ENCODE data around the gene THEMIS. TPM values are rescaled to one million over a fixed set of nuclear protein-coding genes. Genes with fewer than 3 reads are reported as not detected.

THEMIS gene
- total RNA-seq, 1 donor from 2014 or later, result not detected

GRCh38 chr6:127869183-127869582 lies 31.7 kb downstream of the THEMIS start:
- H3K27ac ChIP-seq, result no peak overlapping the region
- no peak overlapping the region for H3K4me3 ChIP-seq
- no peak for TF ChIP-seq CTCF (IDR thresholded peaks at IDR 0.05)
- H3K36me3 ChIP-seq, result no peaks in the 10 kb centered on the region
- intact Hi-C loops (cut with DNase I), result no loop called here
- H3K9me3 ChIP-seq, result peaks cover 0 to 9% of the 10 kb centered on the region in 2 donors
- H3K27me3 ChIP-seq, result no peaks in the 10 kb centered on the region
- H3K4me1 ChIP-seq, result no peaks in the 10 kb centered on the region
- DNase-seq (ENCODE audit: low spot score in 2 of 2), result no peak

DNA sequence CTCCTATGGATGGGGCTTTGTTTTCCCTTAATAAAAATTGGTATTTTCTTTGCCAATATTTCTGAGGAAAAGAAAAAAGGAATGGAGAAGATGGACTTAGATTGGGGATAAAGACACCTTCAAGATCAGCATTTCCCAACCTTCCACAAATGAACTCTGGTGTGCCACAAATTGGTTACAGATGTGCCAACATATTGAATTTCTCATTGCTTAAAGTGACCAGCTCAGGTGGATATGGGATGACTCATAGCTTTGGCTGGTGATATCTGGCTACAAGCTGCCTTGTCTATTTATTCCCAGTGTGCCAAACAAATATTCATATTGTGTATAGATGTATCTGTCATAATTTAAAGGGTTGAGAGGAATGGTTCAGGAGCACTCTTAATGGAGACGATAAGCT lies 32.5 kb downstream of the THEMIS start:
- Histone ChIP-seq H3K4me1 (no peaks in the 10 kb centered on the region), H3K27ac (no peak overlapping the region), H3K27me3 (no peaks in the 10 kb centered on the region), H3K36me3 (no peaks in the 10 kb centered on the region), H3K9me3 (peaks cover 0 to 9% of the 10 kb centered on the region in 2 donors), H3K4me3 (no peak overlapping the region)
- DNase-seq (ENCODE audit: low spot score in 2 of 2), result no peak
- intact Hi-C loops (cut with DNase I), result no loop called here
- TF ChIP-seq CTCF (IDR thresholded peaks at IDR 0.05), result no peak

DNA sequence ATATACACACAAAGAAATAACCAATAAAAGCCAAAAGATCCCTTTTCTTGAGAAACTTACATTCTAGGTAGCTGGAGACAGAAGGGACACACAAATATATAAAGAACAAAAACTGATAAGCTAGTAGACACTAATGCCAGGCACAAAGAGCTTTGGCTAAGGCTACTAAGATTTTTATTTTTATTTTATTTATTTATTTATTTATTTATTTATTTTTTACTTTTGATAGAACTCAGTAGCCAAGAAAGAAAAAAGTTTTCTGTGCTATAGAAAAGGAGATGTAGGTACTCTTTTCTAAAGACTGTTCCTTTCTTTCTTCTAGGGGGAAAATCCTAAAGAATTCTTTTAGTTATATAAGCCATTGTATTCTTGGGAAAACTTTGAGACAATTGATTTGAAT lies 34.1 kb downstream of the THEMIS start:
- no peak overlapping the region for H3K4me3 ChIP-seq
- H3K4me1 ChIP-seq, result no peaks in the 10 kb centered on the region
- intact Hi-C loops (cut with DNase I), result no loop called here
- no peak for TF ChIP-seq CTCF (IDR thresholded peaks at IDR 0.05)
- H3K9me3 ChIP-seq, result no peaks in the 10 kb centered on the region
- DNase-seq (ENCODE audit: low spot score in 2 of 2), result no peak
- no peaks in the 10 kb centered on the region for H3K27me3 ChIP-seq
- H3K27ac ChIP-seq, result no peak overlapping the region
- no peaks in the 10 kb centered on the region for H3K36me3 ChIP-seq

DNA sequence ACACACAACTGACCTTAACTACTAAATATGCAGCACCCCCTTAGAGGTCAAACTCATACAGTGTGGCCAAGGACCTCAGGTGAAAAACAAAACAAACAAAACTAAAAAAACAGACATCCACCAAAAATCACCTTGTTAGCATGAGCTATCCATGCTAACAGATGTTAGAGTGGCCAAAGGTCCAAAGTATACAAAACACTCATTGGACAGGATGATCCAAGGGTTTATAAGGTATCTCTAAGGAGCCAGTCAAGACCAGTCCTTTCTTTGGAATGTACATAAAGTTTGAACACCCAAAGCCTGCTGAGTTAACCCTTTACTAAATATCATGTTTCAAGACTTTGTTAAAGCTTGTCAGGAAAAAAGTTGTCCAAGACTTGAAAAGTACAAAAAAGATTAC lies 35.8 kb downstream of the THEMIS start:
- Histone ChIP-seq H3K36me3 (no peaks in the 10 kb centered on the region), H3K27ac (no peak overlapping the region), H3K4me3 (no peak overlapping the region), H3K4me1 (no peaks in the 10 kb centered on the region), H3K9me3 (no peaks in the 10 kb centered on the region), H3K27me3 (no peaks in the 10 kb centered on the region)
- TF ChIP-seq CTCF (IDR thresholded peaks at IDR 0.05), result no peak
- DNase-seq (ENCODE audit: low spot score in 2 of 2), result no peak
- intact Hi-C loops (cut with DNase I), result no loop called here

DNA sequence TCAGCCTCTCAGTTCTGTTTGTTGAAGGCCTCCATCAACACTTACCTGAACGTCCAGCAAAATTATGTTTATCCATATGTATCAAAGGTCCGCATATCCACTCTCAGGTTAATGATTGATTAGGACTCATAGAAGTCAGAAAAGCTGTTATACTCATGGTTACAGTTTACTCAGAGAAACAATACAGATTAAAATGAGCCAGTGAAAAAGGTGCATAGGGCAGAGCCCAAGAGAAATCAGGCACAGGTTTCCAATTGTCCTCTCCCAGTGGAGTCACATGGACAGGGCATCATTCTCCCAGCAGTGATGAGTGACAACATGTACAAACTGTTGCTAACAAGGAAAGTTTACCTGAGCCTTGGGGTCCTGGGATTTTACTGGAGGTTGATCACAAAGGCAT lies 36.2 kb downstream of the THEMIS start:
- no peaks in the 10 kb centered on the region for H3K4me1 ChIP-seq
- no peak overlapping the region for H3K27ac ChIP-seq
- intact Hi-C loops (cut with DNase I), result no loop called here
- H3K27me3 ChIP-seq, result no peaks in the 10 kb centered on the region
- no peak for TF ChIP-seq CTCF (IDR thresholded peaks at IDR 0.05)
- H3K36me3 ChIP-seq, result no peaks in the 10 kb centered on the region
- no peak for DNase-seq (ENCODE audit: low spot score in 2 of 2)
- no peak overlapping the region for H3K4me3 ChIP-seq
- no peaks in the 10 kb centered on the region for H3K9me3 ChIP-seq

GRCh38 chr6:127860723-127861122 lies 40.1 kb downstream of the THEMIS start:
- DNase-seq (ENCODE audit: low spot score in 2 of 2), result no peak
- no peak overlapping the region for H3K4me3 ChIP-seq

More at GRCh38 chr6:127860723-127861122, 40.1 kb downstream of the THEMIS start:
- intact Hi-C loops (cut with DNase I), result no loop called here
- Histone ChIP-seq H3K36me3 (no peaks in the 10 kb centered on the region), H3K27me3 (no peaks in the 10 kb centered on the region), H3K27ac (no peak overlapping the region), H3K9me3 (no peaks in the 10 kb centered on the region), H3K4me1 (no peaks in the 10 kb centered on the region)
- TF ChIP-seq CTCF (IDR thresholded peaks at IDR 0.05), result no peak
